ENCODE measurements around the gene PNPLA7. TPM values are rescaled to one million over a fixed set of nuclear protein-coding genes. Genes with fewer than 3 reads are reported as not detected.
A peak's percentile ranks its signal among the peaks of the same experiment; 100 is the strongest.

Gene PNPLA7
- total RNA-seq, 3 donors from 2014 or later (not counting 1 experiment from before 2014, with no cell fraction given) = 4.3 to 6.4 (median 4.9) TPM

GRCh38 chr9:137500666-137501397 is 49.4 kb downstream of the PNPLA7 start:
- DNase-seq (no peak), ATAC-seq (peak in 1 of 3 donors; percentile 6)
- intact Hi-C loops (cut with micrococcal nuclease) = no loop called here
- Histone ChIP-seq H3K27me3 (ENCODE audit: control insufficient read depth, insufficient read depth, low read length) (no peaks in the 10 kb centered on the region), H3K4me3 (ENCODE audit: low read length) (no peak overlapping the region), H3K4me1 (ENCODE audit: control insufficient read depth, insufficient read depth, low read length) (no peaks in the 10 kb centered on the region), H3K27ac (ENCODE audit: low read length) (no peak overlapping the region), H3K9me3 (ENCODE audit: control insufficient read depth, insufficient read depth, low read length) (no peaks in the 10 kb centered on the region), H3K36me3 (ENCODE audit: control insufficient read depth, insufficient read depth, low read length) (no peaks in the 10 kb centered on the region)
- Mint-ChIP-seq H3K9me3 (no peaks in the 10 kb centered on the region), H3K27me3 (ENCODE audit: low read depth in 2 of 2) (no peaks in the 10 kb centered on the region), H3K4me3 (no peak overlapping the region), H3K4me1 (peaks cover 9 to 17% of the 10 kb centered on the region in 2 donors), H3K36me3 (no peaks in the 10 kb centered on the region), H3K27ac (no peak overlapping the region)
- no peak for TF ChIP-seq CTCF (IDR thresholded peaks at IDR 0.05)
- WGBS (ENCODE audit: insufficient coverage) = 86% methylated on average over 45 of the region's 45 CpGs

DNA sequence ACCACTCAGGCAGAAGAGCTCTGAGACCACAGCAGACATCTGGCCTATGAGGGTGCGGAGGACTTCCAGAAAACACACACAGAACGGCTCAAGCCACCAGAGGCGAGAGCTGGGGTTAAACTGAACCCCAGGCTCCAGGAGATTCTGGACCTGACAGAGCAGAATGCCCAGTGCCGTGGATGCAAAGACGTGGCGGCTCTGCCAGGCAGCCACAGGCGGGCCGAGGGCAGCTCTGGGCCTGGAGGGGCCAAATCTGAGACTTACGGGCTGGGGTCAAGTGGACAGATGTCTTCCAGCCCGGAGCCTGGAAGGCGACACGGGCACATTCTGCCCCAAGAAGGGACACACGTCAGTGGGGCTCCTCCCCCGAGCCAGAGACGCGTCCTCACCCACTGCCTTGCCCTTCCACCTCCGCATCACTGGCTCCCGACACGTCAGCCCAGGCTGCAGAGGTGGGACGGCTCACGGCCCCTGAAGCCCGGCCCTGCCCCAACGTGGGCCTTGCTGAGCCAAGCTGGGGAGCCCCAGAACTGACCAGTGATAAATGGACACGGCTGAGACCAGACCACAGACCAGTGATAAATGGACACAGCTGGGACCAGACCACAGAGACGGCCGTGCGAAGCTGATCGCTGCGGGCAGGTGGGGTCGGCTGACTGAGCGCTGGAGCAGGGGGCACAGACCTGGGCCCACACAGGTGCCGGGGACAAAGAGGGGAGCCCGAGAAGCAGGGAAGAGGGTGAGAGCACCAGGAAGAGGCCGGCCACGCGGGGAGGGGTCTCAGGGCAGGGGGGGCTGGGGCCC is 50.1 kb downstream of the PNPLA7 start:
- H3K9me3 ChIP-seq (ENCODE audit: control insufficient read depth, insufficient read depth, low read length) = no peaks in the 10 kb centered on the region
- WGBS (ENCODE audit: insufficient coverage) = 94% methylated on average over 36 of the region's 36 CpGs
- H3K36me3 ChIP-seq (ENCODE audit: control insufficient read depth, insufficient read depth, low read length) = no peaks in the 10 kb centered on the region
- H3K36me3 Mint-ChIP-seq = no peaks in the 10 kb centered on the region
- DNase-seq = no peak
- no peak for TF ChIP-seq CTCF (IDR thresholded peaks at IDR 0.05)
- peaks cover 9 to 17% of the 10 kb centered on the region in 2 donors for H3K4me1 Mint-ChIP-seq
- no peak for ATAC-seq
- no peak overlapping the region for H3K4me3 ChIP-seq (ENCODE audit: low read length)
- no peak overlapping the region for H3K4me3 Mint-ChIP-seq
- H3K27ac Mint-ChIP-seq = no peak overlapping the region
- no peaks in the 10 kb centered on the region for H3K27me3 ChIP-seq (ENCODE audit: control insufficient read depth, insufficient read depth, low read length)
- no peaks in the 10 kb centered on the region for H3K9me3 Mint-ChIP-seq
- H3K27me3 Mint-ChIP-seq (ENCODE audit: low read depth in 2 of 2) = no peaks in the 10 kb centered on the region
- intact Hi-C loops (cut with micrococcal nuclease) = no loop called here
- no peaks in the 10 kb centered on the region for H3K4me1 ChIP-seq (ENCODE audit: control insufficient read depth, insufficient read depth, low read length)
- H3K27ac ChIP-seq (ENCODE audit: low read length) = no peak overlapping the region

DNA sequence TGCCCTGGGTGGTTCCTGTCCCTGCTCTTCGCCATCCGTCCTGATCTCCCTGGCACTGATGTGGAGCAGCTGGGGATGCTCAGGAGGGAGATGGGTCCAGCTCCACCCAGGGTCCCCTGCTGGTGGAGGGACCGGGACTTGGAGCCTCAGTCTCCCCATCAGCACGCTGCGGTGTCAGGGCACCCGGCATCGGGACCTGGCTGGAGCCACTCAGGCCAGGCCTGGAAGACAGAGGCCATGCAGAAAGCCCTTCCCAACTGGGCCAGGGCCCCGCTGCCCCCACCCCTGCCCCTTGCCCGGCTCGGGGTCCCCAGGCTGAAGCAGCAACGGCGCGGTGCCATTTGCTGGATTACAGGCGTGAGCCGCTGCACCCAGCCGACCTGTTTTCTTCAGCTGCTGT is 50.8 kb downstream of the PNPLA7 start:
- no peak for ATAC-seq
- H3K27ac Mint-ChIP-seq = no peak overlapping the region
- no peaks in the 10 kb centered on the region for H3K36me3 Mint-ChIP-seq
- Histone ChIP-seq H3K9me3 (ENCODE audit: control insufficient read depth, insufficient read depth, low read length) (no peaks in the 10 kb centered on the region), H3K36me3 (ENCODE audit: control insufficient read depth, insufficient read depth, low read length) (no peaks in the 10 kb centered on the region), H3K27me3 (ENCODE audit: control insufficient read depth, insufficient read depth, low read length) (no peaks in the 10 kb centered on the region), H3K4me3 (ENCODE audit: low read length) (no peak overlapping the region), H3K4me1 (ENCODE audit: control insufficient read depth, insufficient read depth, low read length) (no peaks in the 10 kb centered on the region), H3K27ac (ENCODE audit: low read length) (no peak overlapping the region)
- H3K4me1 Mint-ChIP-seq = peaks cover 15 to 17% of the 10 kb centered on the region in 2 donors
- H3K9me3 Mint-ChIP-seq = no peaks in the 10 kb centered on the region
- DNase-seq = no peak
- intact Hi-C loops (cut with micrococcal nuclease) = no loop called here
- WGBS (ENCODE audit: insufficient coverage) = 96% methylated on average over 16 of the region's 16 CpGs
- TF ChIP-seq CTCF (IDR thresholded peaks at IDR 0.05) = no peak
- H3K27me3 Mint-ChIP-seq (ENCODE audit: low read depth in 2 of 2) = no peaks in the 10 kb centered on the region
- H3K4me3 Mint-ChIP-seq = no peak overlapping the region
